Neuronal stem cell (in vitro differentiated cells): Measurements from ENCODE around the gene MRPL12.

ENCODE experiments used
- DNase-seq: peaks from one replicate; pipeline ENCODE4 v3.0.0-alpha.2; 2013; ENCODE audit warnings: low spot score
- H2AFZ ChIP-seq: one replicate; pipeline ENCODE4 v1.6.1; 2013; ENCODE audit warnings: mild to moderate bottlenecking, low read length, inconsistent platforms
- H2AK5ac ChIP-seq: 2 replicates; pipeline ENCODE4 v1.6.1; 2013; ENCODE audit warnings: low read depth, mild to moderate bottlenecking, inconsistent platforms, low read length, moderate library complexity, mixed read lengths
- H2BK120ac ChIP-seq: 2 replicates; pipeline ENCODE4 v1.6.1; 2013; ENCODE audit warnings: low read depth, mild to moderate bottlenecking, inconsistent platforms, low read length, moderate library complexity, mixed read lengths
- H2BK12ac ChIP-seq: one replicate; pipeline ENCODE4 v1.6.1; 2013; ENCODE audit warnings: low read length, inconsistent platforms
- H2BK15ac ChIP-seq: 2 replicates; pipeline ENCODE4 v1.6.1; 2013; ENCODE audit warnings: mild to moderate bottlenecking, low read length, inconsistent platforms, mixed read lengths
- H2BK5ac ChIP-seq: one replicate; pipeline ENCODE4 v1.6.1; 2013; ENCODE audit warnings: inconsistent platforms, mild to moderate bottlenecking, low read length, moderate library complexity
- H3K14ac ChIP-seq: one replicate; pipeline ENCODE4 v1.6.1; 2013; ENCODE audit warnings: low read length, inconsistent platforms
- H3K18ac ChIP-seq: 2 replicates; pipeline ENCODE4 v1.6.1; 2013; ENCODE audit warnings: low read length, inconsistent platforms
- H3K23ac ChIP-seq: 2 replicates; pipeline ENCODE4 v1.6.1; 2013; ENCODE audit warnings: low read depth, mild to moderate bottlenecking, mixed read lengths, low read length, inconsistent platforms; ENCODE audit not compliant: poor library complexity
- H3K27ac ChIP-seq: replicated peaks from 3 replicates; pipeline ENCODE4 v1.5.1; 2013; ENCODE audit warnings: low read length, inconsistent platforms
- H3K27me3 ChIP-seq, 3 experiments: 2 replicates each; pipeline ENCODE4 v1.6.1; 2013; ENCODE audit warnings: low read length in 3 of 3, mild to moderate bottlenecking in 2 of 3, inconsistent platforms in 1 of 3, low read depth in 1 of 3, mixed read lengths in 1 of 3, moderate library complexity in 1 of 3; ENCODE audit not compliant: control insufficient read depth in 3 of 3, insufficient read depth in 3 of 3
- H3K36me3 ChIP-seq, 2 donors: replicated peaks in 1 of 2; 2 replicates each; pipeline ENCODE4 v1.6.1; 2013; ENCODE audit warnings: low read length in 2 of 2; ENCODE audit not compliant: control insufficient read depth in 2 of 2, insufficient read depth in 2 of 2
- H3K4ac ChIP-seq: 2 replicates; pipeline ENCODE4 v1.6.1; 2013; ENCODE audit warnings: inconsistent platforms, mild to moderate bottlenecking, low read length, moderate library complexity
- H3K4me1 ChIP-seq, 2 donors: 1 replicate in 1 of 2; 2 replicates in 1 of 2; pipeline ENCODE4 v1.6.1; 2013; ENCODE audit warnings: low read length in 2 of 2, low read depth in 1 of 2; ENCODE audit not compliant: control insufficient read depth in 2 of 2, insufficient read depth in 1 of 2
- H3K4me2 ChIP-seq: one replicate; pipeline ENCODE4 v1.6.1; 2013; ENCODE audit warnings: mild to moderate bottlenecking, low read length, inconsistent platforms; ENCODE audit not compliant: insufficient read depth, poor library complexity, severe bottlenecking
- H3K4me3 ChIP-seq, 2 donors: 2 replicates each; pipeline ENCODE4 v1.5.1; 2013; ENCODE audit warnings: low read length in 2 of 2, mild to moderate bottlenecking in 2 of 2, inconsistent platforms in 1 of 2, moderate library complexity in 1 of 2
- H3K79me1 ChIP-seq: one replicate; pipeline ENCODE4 v1.6.1; 2013; ENCODE audit warnings: low read depth, mild to moderate bottlenecking, inconsistent platforms, low read length, moderate library complexity
- H3K9ac ChIP-seq: one replicate; pipeline ENCODE4 v1.6.1; 2013; ENCODE audit warnings: mild to moderate bottlenecking, low read depth, low read length, inconsistent platforms; ENCODE audit not compliant: poor library complexity
- H3K9me3 ChIP-seq, 2 donors: replicated peaks in 1 of 2; 2 replicates each; pipeline versions ENCODE3 to v1.6.1; 2013; ENCODE audit warnings: low read length in 2 of 2, mild to moderate bottlenecking in 2 of 2, inconsistent platforms in 1 of 2, low read depth in 1 of 2, mixed read lengths in 1 of 2, moderate library complexity in 1 of 2; ENCODE audit not compliant: control insufficient read depth in 2 of 2, insufficient read depth in 1 of 2
- H4K8ac ChIP-seq: one replicate; pipeline ENCODE4 v1.6.1; 2013; ENCODE audit warnings: low read depth, mild to moderate bottlenecking, inconsistent platforms, low read length, moderate library complexity
- H4K91ac ChIP-seq: one replicate; pipeline ENCODE4 v1.6.1; 2013; ENCODE audit warnings: low read length, low read depth, mild to moderate bottlenecking, inconsistent platforms; ENCODE audit not compliant: poor library complexity
- WGBS, 2 donors: extraction: QIAGEN DNeasy Blood & Tissue Kit; methylation state at CpG; one replicate each; pipeline ENCODE4 v1.1.7; 2013; ENCODE audit warnings: missing lambda C conversion rate in 2 of 2, mixed read lengths in 1 of 2; ENCODE audit not compliant: insufficient read length in 2 of 2, insufficient replicate concordance in 1 of 2; ENCODE audit errors: extremely low coverage in 2 of 2; 5-methylcytosine and 5-hydroxymethylcytosine counted together

Gene MRPL12

DNA sequence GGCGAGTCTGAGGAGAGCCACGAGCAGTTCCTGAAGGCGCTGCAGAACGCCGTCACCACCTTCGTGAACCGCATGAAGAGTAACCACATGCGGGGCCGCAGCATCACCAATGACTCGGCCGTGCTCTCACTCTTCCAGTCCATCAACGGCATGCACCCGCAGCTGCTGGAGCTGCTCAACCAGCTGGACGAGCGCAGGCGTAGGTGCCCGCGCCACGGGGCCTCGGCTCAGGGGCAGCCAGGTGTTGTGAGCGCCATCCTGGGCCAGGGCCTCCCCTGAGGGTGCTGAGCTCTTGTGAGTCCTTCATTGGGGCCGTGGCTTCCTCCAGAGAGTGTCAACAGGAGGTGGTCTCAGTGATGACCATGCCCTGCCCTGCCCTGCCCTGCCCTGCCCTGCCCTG, 7.4 kb upstream of the MRPL12 start:
- H2AFZ ChIP-seq, result no peak overlapping the region
- no peak for DNase-seq
- H3K36me3 ChIP-seq, result peaks cover 59 to 95% of the 10 kb centered on the region in 2 donors
- no peak overlapping the region for H3K4me2 ChIP-seq
- no peaks in the 10 kb centered on the region for H3K27me3 ChIP-seq
- no peak overlapping the region for H3K4ac ChIP-seq
- peak overlapping the region; percentile 43 for H3K23ac ChIP-seq
- H4K91ac ChIP-seq, result no peak overlapping the region
- H2BK15ac ChIP-seq, result no peak overlapping the region
- peak overlapping the region; percentile 60 for H3K9ac ChIP-seq
- no peak overlapping the region for H2BK12ac ChIP-seq
- no peaks in the 10 kb centered on the region for H3K9me3 ChIP-seq
- no peak overlapping the region for H2BK5ac ChIP-seq
- no peak overlapping the region for H4K8ac ChIP-seq
- H2AK5ac ChIP-seq, result no peak overlapping the region
- no CpG with 5 or more reads among the region's 22 CpGs for WGBS, 2 donors
- no peak overlapping the region for H3K18ac ChIP-seq
- no peak overlapping the region for H3K27ac ChIP-seq
- H3K4me1 ChIP-seq, result no peaks in the 10 kb centered on the region
- peak overlapping the region; percentile 56 for H3K14ac ChIP-seq
- peaks cover 15% of the 10 kb centered on the region for H3K79me1 ChIP-seq
- no peak overlapping the region for H2BK120ac ChIP-seq
- no peak overlapping the region for H3K4me3 ChIP-seq

DNA sequence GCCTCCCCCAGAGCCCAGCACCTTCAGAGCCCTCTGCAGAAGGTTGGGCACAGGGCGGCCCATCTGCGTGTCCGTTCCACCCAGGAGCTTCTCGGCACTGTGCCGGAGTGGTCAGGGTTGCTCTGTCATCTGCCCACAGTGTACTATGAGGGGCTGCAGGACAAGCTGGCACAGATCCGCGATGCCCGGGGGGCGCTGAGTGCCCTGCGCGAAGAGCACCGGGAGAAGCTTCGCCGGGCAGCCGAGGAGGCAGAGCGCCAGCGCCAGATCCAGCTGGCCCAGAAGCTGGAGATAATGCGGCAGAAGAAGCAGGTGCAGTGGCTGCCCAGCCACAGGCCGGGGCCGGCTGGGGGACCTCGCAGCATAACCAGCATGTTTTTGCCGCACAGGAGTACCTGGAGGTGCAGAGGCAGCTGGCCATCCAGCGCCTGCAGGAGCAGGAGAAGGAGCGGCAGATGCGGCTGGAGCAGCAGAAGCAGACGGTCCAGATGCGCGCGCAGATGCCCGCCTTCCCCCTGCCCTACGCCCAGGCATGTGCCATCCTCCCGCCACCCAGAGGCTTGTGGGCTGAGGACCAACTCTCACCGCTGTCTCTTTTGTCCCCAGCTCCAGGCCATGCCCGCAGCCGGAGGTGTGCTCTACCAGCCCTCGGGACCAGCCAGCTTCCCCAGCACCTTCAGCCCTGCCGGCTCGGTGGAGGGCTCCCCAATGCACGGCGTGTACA, 6.8 kb upstream of the MRPL12 start:
- Histone ChIP-seq H2BK12ac (no peak overlapping the region), H3K27ac (no peak overlapping the region), H3K4ac (no peak overlapping the region), H3K4me3 (no peak overlapping the region), H2BK5ac (no peak overlapping the region), H3K79me1 (peaks cover 20% of the 10 kb centered on the region), H3K14ac (no peak overlapping the region), H3K9ac (peak overlapping the region; percentile 55), H3K9me3 (no peaks in the 10 kb centered on the region), H3K23ac (peak overlapping the region; percentile 43), H3K36me3 (peaks cover 63 to 95% of the 10 kb centered on the region in 2 donors), H2BK120ac (no peak overlapping the region), H4K8ac (peak overlapping the region; percentile 56), H2BK15ac (no peak overlapping the region), H3K18ac (no peak overlapping the region), H3K27me3 (no peaks in the 10 kb centered on the region), H3K4me1 (peaks cover 0 to 2% of the 10 kb centered on the region in 2 donors), H3K4me2 (no peak overlapping the region), H2AK5ac (no peak overlapping the region), H4K91ac (no peak overlapping the region), H2AFZ (no peak overlapping the region)
- DNase-seq, result no peak
- no CpG with 5 or more reads among the region's 40 CpGs for WGBS, 2 donors

DNA sequence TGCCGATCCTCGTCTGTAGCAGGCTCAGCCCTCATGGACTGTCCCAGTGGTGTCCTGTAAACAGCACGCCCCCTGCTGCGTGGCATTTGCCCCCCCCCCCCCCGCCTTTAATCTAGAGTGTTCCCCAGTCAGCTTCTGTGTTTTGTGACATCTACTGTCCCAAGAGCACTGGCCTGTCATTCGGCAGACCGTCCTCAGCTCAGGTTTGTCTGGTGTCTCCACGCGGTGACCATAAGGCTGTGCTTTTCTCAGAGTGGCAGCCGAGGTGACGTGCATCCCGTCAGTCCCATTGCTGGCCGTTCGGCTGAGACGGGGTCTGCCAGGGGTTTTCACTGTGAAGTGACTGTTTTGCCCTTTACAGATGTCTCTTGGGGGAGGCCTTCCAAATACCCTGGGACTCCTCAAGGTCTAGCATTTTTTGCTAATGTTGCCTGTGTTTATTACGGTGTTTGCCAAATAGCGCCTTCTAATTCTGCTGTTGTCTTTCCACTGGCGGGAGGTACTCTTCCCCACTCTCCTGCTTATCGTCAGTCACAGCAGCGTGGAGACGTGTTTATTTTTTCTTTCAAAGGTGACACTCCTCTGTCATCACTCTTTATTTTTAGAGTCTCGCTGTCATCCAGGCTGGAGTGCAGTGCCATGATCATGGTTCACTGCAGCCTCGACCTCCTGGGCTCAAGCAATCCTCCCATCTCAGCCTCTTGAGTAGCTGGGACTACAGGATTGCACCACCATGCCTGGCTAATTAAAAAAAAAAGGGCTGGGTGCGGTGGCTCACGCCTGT, 5.7 kb upstream of the MRPL12 start:
- Histone ChIP-seq H3K4ac (no peak overlapping the region), H3K4me2 (no peak overlapping the region), H3K9ac (no peak overlapping the region), H2BK12ac (no peak overlapping the region), H3K4me1 (peaks cover 4 to 13% of the 10 kb centered on the region in 2 donors), H3K79me1 (peaks cover 29% of the 10 kb centered on the region), H3K27ac (no peak overlapping the region), H3K18ac (no peak overlapping the region), H3K4me3 (no peak overlapping the region), H3K14ac (no peak overlapping the region), H3K9me3 (no peaks in the 10 kb centered on the region), H4K8ac (no peak overlapping the region), H2AK5ac (no peak overlapping the region), H2BK15ac (no peak overlapping the region), H3K27me3 (no peaks in the 10 kb centered on the region), H2BK120ac (no peak overlapping the region), H3K36me3 (peaks cover 58 to 95% of the 10 kb centered on the region in 2 donors), H2AFZ (no peak overlapping the region), H4K91ac (no peak overlapping the region), H3K23ac (no peak overlapping the region), H2BK5ac (no peak overlapping the region)
- no peak for DNase-seq
- WGBS, 2 donors, result no CpG with 5 or more reads among the region's 25 CpGs
